ENCODE data around the gene ERICH2.
A peak's percentile ranks its signal among the peaks of the same experiment; 100 is the strongest.

Gene ERICH2

GRCh38 chr2:170816504-170817092 lies 46.4 kb downstream of the ERICH2 start, which contains the start of gene GAD1 (continued):
- TF ChIP-seq ZNF24 (tag by site-specific recombination; IDR thresholded peaks at IDR 0.05) (no peak), ZNF76 (tag by site-specific recombination; IDR thresholded peaks at IDR 0.05; ENCODE audit: borderline replicate concordance, low read depth) (no peak), ZFHX2 (tag by site-specific recombination; conservative IDR thresholded peaks at IDR 0.05) (peak; percentile 65), KLF16 (tag by site-specific recombination; IDR thresholded peaks at IDR 0.05) (no peak), HOXD13 (CRISPR knock-in tag; IDR thresholded peaks at IDR 0.05; ENCODE audit: borderline replicate concordance) (no peak), KLF1 (tag by site-specific recombination; IDR thresholded peaks at IDR 0.05) (no peak), YY2 (tag by site-specific recombination; IDR thresholded peaks at IDR 0.05) (no peak), ZNF48 (tag by site-specific recombination; IDR thresholded peaks at IDR 0.05) (no peak), ZNF391 (tag by site-specific recombination; IDR thresholded peaks at IDR 0.05; ENCODE audit: borderline replicate concordance, low read depth) (no peak), ZBTB48 (tag by site-specific recombination; IDR thresholded peaks at IDR 0.05) (no peak), ZNF529 (tag by site-specific recombination; IDR thresholded peaks at IDR 0.05; ENCODE audit: insufficient replicate concordance) (no peak), HOXC10 (CRISPR knock-in tag; IDR thresholded peaks at IDR 0.05) (no peak), ZNF645 (tag by site-specific recombination; IDR thresholded peaks at IDR 0.05) (no peak), MZF1 (tag by site-specific recombination; IDR thresholded peaks at IDR 0.05; ENCODE audit: borderline replicate concordance) (no peak), ZNF140 (tag by site-specific recombination; IDR thresholded peaks at IDR 0.05) (no peak), ZNF560 (tag by site-specific recombination; IDR thresholded peaks at IDR 0.05; ENCODE audit: borderline replicate concordance) (no peak), ZNF114 (tag by site-specific recombination; IDR thresholded peaks at IDR 0.05) (no peak), ZNF148 (tag by site-specific recombination; IDR thresholded peaks at IDR 0.05; ENCODE audit: borderline replicate concordance) (no peak), ZFP69B (tag by site-specific recombination; IDR thresholded peaks at IDR 0.05) (no peak), BCL11A (tag by site-specific recombination; IDR thresholded peaks at IDR 0.05; ENCODE audit: low read depth) (no peak), ZNF248 (tag by site-specific recombination; IDR thresholded peaks at IDR 0.05) (no peak), ZNF580 (tag by site-specific recombination; IDR thresholded peaks at IDR 0.05) (no peak), SP3 (tag by site-specific recombination; IDR thresholded peaks at IDR 0.05) (peak; percentile 45; the same call in 1 of the 2 replicates), ZNF184 (tag by site-specific recombination; IDR thresholded peaks at IDR 0.05) (no peak), ZNF571 (tag by site-specific recombination; IDR thresholded peaks at IDR 0.05) (no peak)
- TF ChIP-seq, protein P1, sequence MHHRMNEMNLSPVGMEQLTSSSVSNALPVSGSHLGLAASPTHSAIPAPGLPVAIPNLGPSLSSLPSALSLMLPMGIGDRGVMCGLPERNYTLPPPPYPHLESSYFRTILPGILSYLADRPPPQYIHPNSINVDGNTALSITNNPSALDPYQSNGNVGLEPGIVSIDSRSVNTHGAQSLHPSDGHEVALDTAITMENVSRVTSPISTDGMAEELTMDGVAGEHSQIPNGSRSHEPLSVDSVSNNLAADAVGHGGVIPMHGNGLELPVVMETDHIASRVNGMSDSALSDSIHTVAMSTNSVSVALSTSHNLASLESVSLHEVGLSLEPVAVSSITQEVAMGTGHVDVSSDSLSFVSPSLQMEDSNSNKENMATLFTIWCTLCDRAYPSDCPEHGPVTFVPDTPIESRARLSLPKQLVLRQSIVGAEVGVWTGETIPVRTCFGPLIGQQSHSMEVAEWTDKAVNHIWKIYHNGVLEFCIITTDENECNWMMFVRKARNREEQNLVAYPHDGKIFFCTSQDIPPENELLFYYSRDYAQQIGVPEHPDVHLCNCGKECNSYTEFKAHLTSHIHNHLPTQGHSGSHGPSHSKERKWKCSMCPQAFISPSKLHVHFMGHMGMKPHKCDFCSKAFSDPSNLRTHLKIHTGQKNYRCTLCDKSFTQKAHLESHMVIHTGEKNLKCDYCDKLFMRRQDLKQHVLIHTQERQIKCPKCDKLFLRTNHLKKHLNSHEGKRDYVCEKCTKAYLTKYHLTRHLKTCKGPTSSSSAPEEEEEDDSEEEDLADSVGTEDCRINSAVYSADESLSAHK (tag by site-specific recombination; IDR thresholded peaks at IDR 0.05): no peak
- TF ChIP-seq, protein P2, sequence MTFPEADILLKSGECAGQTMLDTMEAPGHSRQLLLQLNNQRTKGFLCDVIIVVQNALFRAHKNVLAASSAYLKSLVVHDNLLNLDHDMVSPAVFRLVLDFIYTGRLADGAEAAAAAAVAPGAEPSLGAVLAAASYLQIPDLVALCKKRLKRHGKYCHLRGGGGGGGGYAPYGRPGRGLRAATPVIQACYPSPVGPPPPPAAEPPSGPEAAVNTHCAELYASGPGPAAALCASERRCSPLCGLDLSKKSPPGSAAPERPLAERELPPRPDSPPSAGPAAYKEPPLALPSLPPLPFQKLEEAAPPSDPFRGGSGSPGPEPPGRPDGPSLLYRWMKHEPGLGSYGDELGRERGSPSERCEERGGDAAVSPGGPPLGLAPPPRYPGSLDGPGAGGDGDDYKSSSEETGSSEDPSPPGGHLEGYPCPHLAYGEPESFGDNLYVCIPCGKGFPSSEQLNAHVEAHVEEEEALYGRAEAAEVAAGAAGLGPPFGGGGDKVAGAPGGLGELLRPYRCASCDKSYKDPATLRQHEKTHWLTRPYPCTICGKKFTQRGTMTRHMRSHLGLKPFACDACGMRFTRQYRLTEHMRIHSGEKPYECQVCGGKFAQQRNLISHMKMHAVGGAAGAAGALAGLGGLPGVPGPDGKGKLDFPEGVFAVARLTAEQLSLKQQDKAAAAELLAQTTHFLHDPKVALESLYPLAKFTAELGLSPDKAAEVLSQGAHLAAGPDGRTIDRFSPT (tag by site-specific recombination; IDR thresholded peaks at IDR 0.05): no peak
- TF ChIP-seq, protein P3, sequence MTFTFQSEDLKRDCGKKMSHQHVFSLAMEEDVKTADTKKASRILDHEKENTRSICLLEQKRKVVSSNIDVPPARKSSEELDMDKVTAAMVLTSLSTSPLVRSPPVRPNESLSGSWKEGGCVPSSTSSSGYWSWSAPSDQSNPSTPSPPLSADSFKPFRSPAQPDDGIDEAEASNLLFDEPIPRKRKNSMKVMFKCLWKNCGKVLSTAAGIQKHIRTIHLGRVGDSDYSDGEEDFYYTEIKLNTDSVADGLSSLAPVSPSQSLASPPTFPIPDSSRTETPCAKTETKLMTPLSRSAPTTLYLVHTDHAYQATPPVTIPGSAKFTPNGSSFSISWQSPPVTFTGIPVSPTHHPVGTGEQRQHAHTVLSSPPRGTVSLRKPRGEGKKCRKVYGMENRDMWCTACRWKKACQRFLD (tag by site-specific recombination; IDR thresholded peaks at IDR 0.05): no peak
- TF ChIP-seq, protein P4, sequence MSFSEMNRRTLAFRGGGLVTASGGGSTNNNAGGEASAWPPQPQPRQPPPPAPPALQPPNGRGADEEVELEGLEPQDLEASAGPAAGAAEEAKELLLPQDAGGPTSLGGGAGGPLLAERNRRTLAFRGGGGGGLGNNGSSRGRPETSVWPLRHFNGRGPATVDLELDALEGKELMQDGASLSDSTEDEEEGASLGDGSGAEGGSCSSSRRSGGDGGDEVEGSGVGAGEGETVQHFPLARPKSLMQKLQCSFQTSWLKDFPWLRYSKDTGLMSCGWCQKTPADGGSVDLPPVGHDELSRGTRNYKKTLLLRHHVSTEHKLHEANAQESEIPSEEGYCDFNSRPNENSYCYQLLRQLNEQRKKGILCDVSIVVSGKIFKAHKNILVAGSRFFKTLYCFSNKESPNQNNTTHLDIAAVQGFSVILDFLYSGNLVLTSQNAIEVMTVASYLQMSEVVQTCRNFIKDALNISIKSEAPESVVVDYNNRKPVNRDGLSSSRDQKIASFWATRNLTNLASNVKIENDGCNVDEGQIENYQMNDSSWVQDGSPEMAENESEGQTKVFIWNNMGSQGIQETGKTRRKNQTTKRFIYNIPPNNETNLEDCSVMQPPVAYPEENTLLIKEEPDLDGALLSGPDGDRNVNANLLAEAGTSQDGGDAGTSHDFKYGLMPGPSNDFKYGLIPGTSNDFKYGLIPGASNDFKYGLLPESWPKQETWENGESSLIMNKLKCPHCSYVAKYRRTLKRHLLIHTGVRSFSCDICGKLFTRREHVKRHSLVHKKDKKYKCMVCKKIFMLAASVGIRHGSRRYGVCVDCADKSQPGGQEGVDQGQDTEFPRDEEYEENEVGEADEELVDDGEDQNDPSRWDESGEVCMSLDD (tag by site-specific recombination; IDR thresholded peaks at IDR 0.05): no peak

Data from HEK293 (cell line).